ENCODE results near the gene DDX10. TPM values are rescaled to one million over a fixed set of nuclear protein-coding genes. Genes with fewer than 3 reads are reported as not detected.

DDX10 gene
- total RNA-seq, 2 experiments from 2014 or later: 36.6 to 43.0 TPM

DNA sequence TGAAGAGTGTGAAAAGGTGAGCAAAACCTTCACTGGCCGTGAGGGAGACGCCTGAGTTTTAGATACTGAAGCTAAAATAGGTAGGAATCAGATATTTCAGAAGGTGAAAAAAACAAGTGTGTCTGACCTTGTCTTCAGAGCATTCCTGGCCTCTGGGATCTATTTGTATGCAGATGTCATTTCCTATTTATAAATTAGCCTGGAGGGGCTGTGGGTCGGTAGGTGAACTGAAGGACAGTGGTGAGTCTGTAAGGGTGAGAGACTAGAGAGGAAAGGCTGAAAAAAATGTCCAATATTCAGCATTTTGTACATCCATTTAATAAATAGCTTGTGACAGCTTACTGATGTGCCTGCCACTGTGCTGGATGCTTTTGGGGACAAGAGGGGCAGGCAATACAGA lies 302.1 kb downstream of the DDX10 start:
- H3K4me3 Mint-ChIP-seq: no peak overlapping the region
- DNase-seq: no peak
- H3K27me3 Mint-ChIP-seq (ENCODE audit: low read depth): no peaks in the 10 kb centered on the region
- no peaks in the 10 kb centered on the region for H3K4me1 Mint-ChIP-seq (ENCODE audit: low read depth)
- no peaks in the 10 kb centered on the region for H3K36me3 Mint-ChIP-seq (ENCODE audit: low read depth)
- CTCF ChIA-PET: no interaction called here
- H3K27ac Mint-ChIP-seq: no peak overlapping the region
- intact Hi-C loops (cut with micrococcal nuclease): no loop called here
- H3K9me3 Mint-ChIP-seq: no peaks in the 10 kb centered on the region

GRCh38 chr11:108967571-108967970 lies 302.7 kb downstream of the DDX10 start:
- Mint-ChIP-seq H3K9me3 (no peaks in the 10 kb centered on the region), H3K4me3 (no peak overlapping the region), H3K36me3 (ENCODE audit: low read depth) (no peaks in the 10 kb centered on the region), H3K27me3 (ENCODE audit: low read depth) (no peaks in the 10 kb centered on the region), H3K27ac (no peak overlapping the region), H3K4me1 (ENCODE audit: low read depth) (no peaks in the 10 kb centered on the region)
- DNase-seq: no peak
- CTCF ChIA-PET: interaction anchor here (0.5 kb wide), 1 partner anchor 655 kb away, joined by 3 read pairs; no protein-coding TSS in a partner anchor
- intact Hi-C loops (cut with micrococcal nuclease): no loop called here

GRCh38 chr11:108970221-108970991 lies 305.5 kb downstream of the DDX10 start:
- no peak overlapping the region for H3K4me3 Mint-ChIP-seq
- H3K9me3 Mint-ChIP-seq: no peaks in the 10 kb centered on the region
- intact Hi-C loops (cut with micrococcal nuclease): no loop called here
- no peaks in the 10 kb centered on the region for H3K36me3 Mint-ChIP-seq (ENCODE audit: low read depth)
- CTCF ChIA-PET: no interaction called here
- H3K4me1 Mint-ChIP-seq (ENCODE audit: low read depth): no peaks in the 10 kb centered on the region
- no peak overlapping the region for H3K27ac Mint-ChIP-seq
- DNase-seq: no peak
- H3K27me3 Mint-ChIP-seq (ENCODE audit: low read depth): no peaks in the 10 kb centered on the region

GRCh38 chr11:108973402-108974162 lies 308.7 kb downstream of the DDX10 start:
- H3K36me3 Mint-ChIP-seq (ENCODE audit: low read depth): no peaks in the 10 kb centered on the region

DNA sequence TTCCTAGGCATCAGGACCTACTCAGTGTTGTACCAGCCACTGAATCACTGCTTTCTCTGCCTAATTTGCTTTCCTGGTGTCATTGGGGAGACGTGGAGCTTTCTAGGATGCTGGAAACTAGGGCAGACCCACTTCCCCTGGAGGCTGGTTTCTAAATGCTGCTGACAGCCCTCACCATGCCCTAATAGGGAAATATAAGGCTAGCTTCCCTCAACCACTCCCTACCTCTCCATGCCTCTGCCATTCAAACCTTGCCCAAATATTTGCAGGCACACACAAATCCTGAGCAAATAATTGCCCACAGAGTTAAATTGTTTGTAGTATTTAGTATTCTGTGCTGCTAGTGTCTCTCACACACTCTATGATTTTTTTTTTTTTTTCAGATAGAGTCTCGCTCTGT lies 310.2 kb downstream of the DDX10 start:
- Mint-ChIP-seq H3K27me3 (ENCODE audit: low read depth) (no peaks in the 10 kb centered on the region), H3K4me3 (no peak overlapping the region), H3K9me3 (no peaks in the 10 kb centered on the region), H3K36me3 (ENCODE audit: low read depth) (no peaks in the 10 kb centered on the region), H3K4me1 (ENCODE audit: low read depth) (no peaks in the 10 kb centered on the region), H3K27ac (no peak overlapping the region)
- no peak for DNase-seq
- intact Hi-C loops (cut with micrococcal nuclease): no loop called here
- CTCF ChIA-PET: no interaction called here

More at GRCh38 chr11:108973402-108974162, 308.7 kb downstream of the DDX10 start:
- Mint-ChIP-seq H3K4me1 (ENCODE audit: low read depth) (no peaks in the 10 kb centered on the region), H3K4me3 (no peak overlapping the region), H3K9me3 (no peaks in the 10 kb centered on the region), H3K27ac (no peak overlapping the region), H3K27me3 (ENCODE audit: low read depth) (no peaks in the 10 kb centered on the region)
- intact Hi-C loops (cut with micrococcal nuclease): no loop called here
- CTCF ChIA-PET: no interaction called here
- no peak for DNase-seq

DNA sequence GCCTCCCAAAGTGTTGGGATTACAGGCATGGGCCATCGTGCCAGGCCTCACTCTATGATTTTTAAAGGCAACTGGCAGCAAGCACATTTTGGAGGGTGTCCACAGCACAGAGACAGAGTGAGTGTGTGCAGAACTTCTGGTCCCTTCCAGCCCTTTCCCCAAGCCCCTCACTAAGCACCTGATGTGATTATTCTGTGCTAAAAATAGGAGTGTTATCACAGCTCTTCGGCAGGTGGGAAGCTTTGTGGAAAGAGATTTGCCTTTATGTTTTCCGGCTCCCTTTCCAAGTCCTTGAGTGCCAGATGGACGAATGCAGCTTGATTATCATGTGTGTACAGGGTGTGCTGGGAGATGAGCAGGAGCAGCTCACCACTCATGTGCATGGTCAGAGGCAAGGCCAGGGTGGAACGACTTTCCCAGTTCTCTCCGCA lies 310.8 kb downstream of the DDX10 start:
- no peaks in the 10 kb centered on the region for H3K4me1 Mint-ChIP-seq (ENCODE audit: low read depth)
- intact Hi-C loops (cut with micrococcal nuclease): no loop called here
- no peak overlapping the region for H3K27ac Mint-ChIP-seq
- DNase-seq: no peak
- no peaks in the 10 kb centered on the region for H3K9me3 Mint-ChIP-seq
- CTCF ChIA-PET: no interaction called here
- no peaks in the 10 kb centered on the region for H3K27me3 Mint-ChIP-seq (ENCODE audit: low read depth)
- no peak overlapping the region for H3K4me3 Mint-ChIP-seq
- H3K36me3 Mint-ChIP-seq (ENCODE audit: low read depth): no peaks in the 10 kb centered on the region

- Mint-ChIP-seq H3K9me3 (no peaks in the 10 kb centered on the region), H3K27me3 (ENCODE audit: low read depth) (no peaks in the 10 kb centered on the region), H3K4me3 (no peak overlapping the region), H3K27ac (no peak overlapping the region), H3K4me1 (ENCODE audit: low read depth) (no peaks in the 10 kb centered on the region), H3K36me3 (ENCODE audit: low read depth) (no peaks in the 10 kb centered on the region)
- CTCF ChIA-PET: interaction anchor here (0.6 kb wide), 1 partner anchor 69 kb away, joined by 6 read pairs; no protein-coding TSS in a partner anchor
- no peak for DNase-seq
- intact Hi-C loops (cut with micrococcal nuclease): no loop called here
These were observed 319.0 kb downstream of the DDX10 start for GRCh38 chr11:108983636-108984420.

- Mint-ChIP-seq H3K9me3 (no peaks in the 10 kb centered on the region), H3K27ac (no peak overlapping the region), H3K4me3 (no peak overlapping the region), H3K4me1 (ENCODE audit: low read depth) (no peaks in the 10 kb centered on the region), H3K36me3 (ENCODE audit: low read depth) (no peaks in the 10 kb centered on the region), H3K27me3 (ENCODE audit: low read depth) (no peaks in the 10 kb centered on the region)
- no peak for DNase-seq
- intact Hi-C loops (cut with micrococcal nuclease): no loop called here
- CTCF ChIA-PET: no interaction called here
These were observed 319.7 kb downstream of the DDX10 start for GRCh38 chr11:108984523-108984922.

DNA sequence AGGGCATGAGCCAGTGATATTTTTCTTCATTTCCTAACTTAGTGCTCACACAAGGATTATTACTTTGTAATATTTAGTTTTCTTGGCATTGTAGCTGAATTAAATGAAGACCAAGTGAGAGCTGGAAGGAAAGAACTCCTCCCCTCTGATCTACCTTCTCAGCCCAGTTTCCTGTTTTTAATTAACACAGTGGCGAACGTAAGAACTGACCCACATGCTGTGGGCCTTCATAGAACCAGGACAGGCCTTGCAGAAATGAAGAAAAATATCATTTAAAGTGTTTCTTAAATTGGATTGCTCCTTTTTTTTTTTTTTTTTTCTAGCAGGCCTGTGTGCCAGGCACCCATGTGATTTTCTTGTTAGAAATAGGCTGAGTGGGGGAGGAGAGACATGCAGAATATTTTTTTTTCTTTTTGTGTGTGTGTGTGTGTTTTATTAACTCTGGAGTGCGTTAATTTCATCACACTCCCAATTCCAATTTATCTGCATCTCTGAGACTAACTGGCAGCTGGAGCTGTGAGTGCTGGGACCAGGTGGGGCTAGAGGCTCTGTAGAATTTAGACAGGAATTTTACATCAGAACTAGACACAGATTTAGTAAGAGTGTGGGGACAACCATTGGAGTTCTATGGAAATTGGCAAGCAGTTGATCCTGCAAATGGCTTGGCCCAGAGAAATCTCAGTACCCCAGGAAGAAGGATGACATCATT lies 320.5 kb downstream of the DDX10 start:
- CTCF ChIA-PET: no interaction called here
- H3K36me3 Mint-ChIP-seq (ENCODE audit: low read depth): no peaks in the 10 kb centered on the region
- intact Hi-C loops (cut with micrococcal nuclease): no loop called here
- no peak overlapping the region for H3K4me3 Mint-ChIP-seq
- H3K27me3 Mint-ChIP-seq (ENCODE audit: low read depth): no peaks in the 10 kb centered on the region
- DNase-seq: no peak
- no peak overlapping the region for H3K27ac Mint-ChIP-seq
- no peaks in the 10 kb centered on the region for H3K9me3 Mint-ChIP-seq
- H3K4me1 Mint-ChIP-seq (ENCODE audit: low read depth): no peaks in the 10 kb centered on the region

- no peak for DNase-seq
- H3K27me3 Mint-ChIP-seq (ENCODE audit: low read depth): no peaks in the 10 kb centered on the region
- H3K27ac Mint-ChIP-seq: no peak overlapping the region
- intact Hi-C loops (cut with micrococcal nuclease): no loop called here
- no peak overlapping the region for H3K4me3 Mint-ChIP-seq
- CTCF ChIA-PET: no interaction called here
- H3K4me1 Mint-ChIP-seq (ENCODE audit: low read depth): no peaks in the 10 kb centered on the region
- H3K9me3 Mint-ChIP-seq: no peaks in the 10 kb centered on the region
- no peaks in the 10 kb centered on the region for H3K36me3 Mint-ChIP-seq (ENCODE audit: low read depth)
These were observed 321.0 kb downstream of the DDX10 start for GRCh38 chr11:108985945-108986279.
